NCI-H2227 treated with DMSO at 0.1 percent for 48 hours (cell line): ENCODE data around the gene GRXCR1.

Experiments used
- DNase-seq: peaks from one replicate; lab custom pipeline; 2025; lab: John Stamatoyannopoulos, UW

The GRXCR1 gene

GRCh38 chr4:42892413-42892812, at the start of gene GRXCR1:
Gene GRXCR1, plus strand, starts transcription at chr4:42892713. Its CDS starts 554 bp downstream, at chr4:42893267.
- no peak for DNase-seq

- DNase-seq: no peak
Measured at GRCh38 chr4:42843694-42844093, 48.8 kb upstream of the GRXCR1 start.

GRCh38 chr4:42844422-42845070, 48.0 kb upstream of the GRXCR1 start:
- DNase-seq: no peak

- DNase-seq: no peak
Measured at GRCh38 chr4:42845586-42845985, 46.9 kb upstream of the GRXCR1 start.

GRCh38 chr4:42855779-42856178, 36.7 kb upstream of the GRXCR1 start:
- no peak for DNase-seq

GRCh38 chr4:42865572-42866189, 26.8 kb upstream of the GRXCR1 start:
- no peak for DNase-seq

GRCh38 chr4:42871261-42871660, 21.3 kb upstream of the GRXCR1 start:
- no peak for DNase-seq

- DNase-seq: no peak
Measured at GRCh38 chr4:42871671-42872290, 20.7 kb upstream of the GRXCR1 start.

- DNase-seq: no peak
Measured at GRCh38 chr4:42878863-42879262, 13.7 kb upstream of the GRXCR1 start.

GRCh38 chr4:42881253-42881652, 11.3 kb upstream of the GRXCR1 start:
- no peak for DNase-seq

GRCh38 chr4:42891644-42892043, 869 bp upstream of the GRXCR1 start:
- no peak for DNase-seq

- no peak for DNase-seq
Measured at GRCh38 chr4:42895452-42895851, 2.9 kb downstream of the GRXCR1 start.

GRCh38 chr4:42904986-42905385, 12.5 kb downstream of the GRXCR1 start:
- no peak for DNase-seq

GRCh38 chr4:42905591-42905990, 13.1 kb downstream of the GRXCR1 start:
- no peak for DNase-seq

GRCh38 chr4:42906341-42906740, 13.8 kb downstream of the GRXCR1 start:
- DNase-seq: no peak

- DNase-seq: no peak
Measured at GRCh38 chr4:42906891-42907759, 14.6 kb downstream of the GRXCR1 start.

GRCh38 chr4:42910459-42910858, 17.9 kb downstream of the GRXCR1 start:
- DNase-seq: no peak

GRCh38 chr4:42914937-42915336, 22.4 kb downstream of the GRXCR1 start:
- no peak for DNase-seq

- no peak for DNase-seq
Measured at GRCh38 chr4:42915484-42915883, 23.0 kb downstream of the GRXCR1 start.

- no peak for DNase-seq
Measured at GRCh38 chr4:42917296-42917695, 24.8 kb downstream of the GRXCR1 start.

- DNase-seq: no peak
Measured at GRCh38 chr4:42923431-42923830, 30.9 kb downstream of the GRXCR1 start.

GRCh38 chr4:42925921-42926320, 33.4 kb downstream of the GRXCR1 start:
- no peak for DNase-seq

GRCh38 chr4:42927946-42928345, 35.4 kb downstream of the GRXCR1 start:
- no peak for DNase-seq
